ENCODE data around the gene HEMK1. TPM values are rescaled to one million over a fixed set of nuclear protein-coding genes. Genes with fewer than 3 reads are reported as not detected.

Gene HEMK1
- total and polyA plus RNA-seq, 3 experiments from 2014 or later, result 27.4 to 55.0 (median 51.8) TPM

GRCh38 chr3:50587806-50588758 is 18.8 kb downstream of the HEMK1 start:
- ChIA-PET POLR2A (interaction anchor here (0.7 to 5.3 kb wide), 5 partner anchors 13 to 24 kb away, joined by 3 to 56 read pairs (median 20); partner anchors contain the start of genes C3orf18 and CISH), CTCF (interaction anchor here (1.0 to 11.1 kb wide), 6 partner anchors 9 to 65 kb away, joined by 3 to 293 read pairs (median 32); partner anchors contain the start of genes C3orf18, CISH, HEMK1 and MAPKAPK3)
- Histone ChIP-seq H3K27me3 (ENCODE audit: insufficient read depth, low read length, poor library complexity, severe bottlenecking) (no peaks in the 10 kb centered on the region), H3K9me3 (ENCODE audit: low read length) (no peaks in the 10 kb centered on the region), H3K27ac (ENCODE audit: low read depth, low read length) (peak overlapping the region; percentile 29), H3K4me1 (ENCODE audit: insufficient read depth, low read length) (peaks cover 67% of the 10 kb centered on the region), H3K36me3 (ENCODE audit: insufficient read depth, low read length) (no peaks in the 10 kb centered on the region), H3K4me3 (ENCODE audit: low read length) (peak overlapping the region; percentile 9)
- H3K36me3 Mint-ChIP-seq, result peaks cover 0 to 12% (median 2%) of the 10 kb centered on the region in 3 donors
- peak overlapping the region; percentile 88 to 99 (median 94) for H3K27ac Mint-ChIP-seq
- peaks cover 54 to 72% (median 66%) of the 10 kb centered on the region in 3 donors for H3K4me1 Mint-ChIP-seq
- DNase-seq, result peak in 4 of 5 donors; percentile 60 to 81 (median 64)
- H3K27me3 Mint-ChIP-seq, result no peaks in the 10 kb centered on the region
- no peaks in the 10 kb centered on the region for H3K9me3 Mint-ChIP-seq
- H3K4me3 Mint-ChIP-seq, result peak overlapping the region; percentile 62 to 83 (median 72)

- H3K9me3 ChIP-seq (ENCODE audit: low read length), result no peaks in the 10 kb centered on the region
- H3K36me3 ChIP-seq (ENCODE audit: insufficient read depth, low read length), result no peaks in the 10 kb centered on the region
- Mint-ChIP-seq H3K27me3 (no peaks in the 10 kb centered on the region), H3K4me1 (peaks cover 53 to 75% (median 69%) of the 10 kb centered on the region in 3 donors), H3K27ac (peak overlapping the region; percentile 88 to 99 (median 94)), H3K9me3 (no peaks in the 10 kb centered on the region), H3K4me3 (peak overlapping the region; percentile 62 to 83 (median 72)), H3K36me3 (peaks cover 0 to 6% (median 0%) of the 10 kb centered on the region in 3 donors)
- H3K4me3 ChIP-seq (ENCODE audit: low read length), result peak overlapping the region; percentile 9
- H3K27me3 ChIP-seq (ENCODE audit: insufficient read depth, low read length, poor library complexity, severe bottlenecking), result no peaks in the 10 kb centered on the region
- POLR2A ChIA-PET, result interaction anchor here (0.7 to 5.3 kb wide), 5 partner anchors 13 to 24 kb away, joined by 3 to 56 read pairs (median 24); partner anchors contain the start of genes C3orf18 and CISH
- DNase-seq, result no peak
- peaks cover 74% of the 10 kb centered on the region for H3K4me1 ChIP-seq (ENCODE audit: insufficient read depth, low read length)
- peak overlapping the region; percentile 29 for H3K27ac ChIP-seq (ENCODE audit: low read depth, low read length)
- CTCF ChIA-PET, result interaction anchor here (1.0 to 11.1 kb wide), 7 partner anchors 8 to 64 kb away, joined by 3 to 293 read pairs (median 9); partner anchors contain the start of genes C3orf18, CISH, HEMK1 and MAPKAPK3
These were observed 19.6 kb downstream of the HEMK1 start for GRCh38 chr3:50588759-50589433.

- Histone ChIP-seq H3K4me3 (ENCODE audit: low read length) (peak overlapping the region; percentile 54), H3K27ac (ENCODE audit: low read depth, low read length) (peak overlapping the region; percentile 88), H3K27me3 (ENCODE audit: insufficient read depth, low read length, poor library complexity, severe bottlenecking) (no peaks in the 10 kb centered on the region), H3K9me3 (ENCODE audit: low read length) (no peaks in the 10 kb centered on the region), H3K36me3 (ENCODE audit: insufficient read depth, low read length) (no peaks in the 10 kb centered on the region), H3K4me1 (ENCODE audit: insufficient read depth, low read length) (peaks cover 84% of the 10 kb centered on the region)
- Mint-ChIP-seq H3K4me1 (peaks cover 55 to 87% (median 82%) of the 10 kb centered on the region in 3 donors), H3K4me3 (peak overlapping the region; percentile 18 to 84 (median 71)), H3K9me3 (no peaks in the 10 kb centered on the region), H3K36me3 (no peaks in the 10 kb centered on the region), H3K27me3 (no peaks in the 10 kb centered on the region), H3K27ac (peak overlapping the region; percentile 84 to 98 (median 93))
- POLR2A ChIA-PET, result interaction anchor here (0.6 to 5.3 kb wide), 8 partner anchors 10 to 471 kb away, joined by 3 to 56 read pairs (median 15); partner anchors contain the start of genes C3orf18, CISH and HEMK1
- DNase-seq, result no peak
- CTCF ChIA-PET, result interaction anchor here (1.0 to 11.1 kb wide), 9 partner anchors 9 to 796 kb away, joined by 3 to 293 read pairs (median 8); partner anchors contain the start of genes C3orf18, CISH, HEMK1 and MAPKAPK3
These were observed 21.9 kb downstream of the HEMK1 start for GRCh38 chr3:50591196-50591741.

- Mint-ChIP-seq H3K4me1 (peaks cover 50 to 78% (median 72%) of the 10 kb centered on the region in 3 donors), H3K27ac (peak overlapping the region; percentile 79 to 98 (median 92)), H3K4me3 (peak overlapping the region in 1 of 7 donors; percentile 36), H3K36me3 (no peaks in the 10 kb centered on the region), H3K27me3 (no peaks in the 10 kb centered on the region), H3K9me3 (no peaks in the 10 kb centered on the region)
- POLR2A ChIA-PET, result interaction anchor here (1.3 to 5.3 kb wide), 3 partner anchors 9 to 24 kb away, joined by 7 to 56 read pairs (median 10); partner anchors contain the start of gene HEMK1
- no peaks in the 10 kb centered on the region for H3K9me3 ChIP-seq (ENCODE audit: low read length)
- peaks cover 73% of the 10 kb centered on the region for H3K4me1 ChIP-seq (ENCODE audit: insufficient read depth, low read length)
- DNase-seq, result no peak
- H3K4me3 ChIP-seq (ENCODE audit: low read length), result no peak overlapping the region
- H3K36me3 ChIP-seq (ENCODE audit: insufficient read depth, low read length), result no peaks in the 10 kb centered on the region
- peak overlapping the region; percentile 43 for H3K27ac ChIP-seq (ENCODE audit: low read depth, low read length)
- CTCF ChIA-PET, result interaction anchor here (1.3 to 11.1 kb wide), 6 partner anchors 8 to 50 kb away, joined by 3 to 293 read pairs (median 33); partner anchors contain the start of genes C3orf18, CISH, HEMK1 and MAPKAPK3
- no peaks in the 10 kb centered on the region for H3K27me3 ChIP-seq (ENCODE audit: insufficient read depth, low read length, poor library complexity, severe bottlenecking)
These were observed 23.2 kb downstream of the HEMK1 start for GRCh38 chr3:50592568-50592967.

GRCh38 chr3:50594253-50594785 is 25.0 kb downstream of the HEMK1 start:
- no peak for DNase-seq
- ChIA-PET POLR2A (no interaction called here), CTCF (interaction anchor here (10.7 to 11.1 kb wide), 2 partner anchors 18 to 23 kb away, joined by 176 to 293 read pairs; partner anchors contain the start of genes C3orf18, CISH, HEMK1 and MAPKAPK3)
- Mint-ChIP-seq H3K27me3 (no peaks in the 10 kb centered on the region), H3K9me3 (no peaks in the 10 kb centered on the region), H3K36me3 (no peaks in the 10 kb centered on the region), H3K4me1 (peaks cover 37 to 75% (median 67%) of the 10 kb centered on the region in 3 donors), H3K27ac (peak overlapping the region in 6 of 8 donors; percentile 36 to 98 (median 65)), H3K4me3 (peak overlapping the region in 1 of 7 donors; percentile 6)
- H3K9me3 ChIP-seq (ENCODE audit: low read length), result no peaks in the 10 kb centered on the region
- no peak overlapping the region for H3K4me3 ChIP-seq (ENCODE audit: low read length)
- H3K4me1 ChIP-seq (ENCODE audit: insufficient read depth, low read length), result peaks cover 68% of the 10 kb centered on the region
- H3K27me3 ChIP-seq (ENCODE audit: insufficient read depth, low read length, poor library complexity, severe bottlenecking), result no peaks in the 10 kb centered on the region
- H3K36me3 ChIP-seq (ENCODE audit: insufficient read depth, low read length), result no peaks in the 10 kb centered on the region
- no peak overlapping the region for H3K27ac ChIP-seq (ENCODE audit: low read depth, low read length)

GRCh38 chr3:50599115-50599715 is 29.9 kb downstream of the HEMK1 start:
- Mint-ChIP-seq H3K27ac (peak overlapping the region; percentile 40 to 98 (median 71)), H3K4me3 (no peak overlapping the region), H3K36me3 (peaks cover 1 to 9% (median 8%) of the 10 kb centered on the region in 3 donors), H3K4me1 (peaks cover 58 to 83% (median 79%) of the 10 kb centered on the region in 3 donors), H3K27me3 (no peaks in the 10 kb centered on the region), H3K9me3 (no peaks in the 10 kb centered on the region)
- H3K27me3 ChIP-seq (ENCODE audit: insufficient read depth, low read length, poor library complexity, severe bottlenecking), result no peaks in the 10 kb centered on the region
- no peaks in the 10 kb centered on the region for H3K9me3 ChIP-seq (ENCODE audit: low read length)
- H3K36me3 ChIP-seq (ENCODE audit: insufficient read depth, low read length), result peaks cover 4% of the 10 kb centered on the region
- peaks cover 75% of the 10 kb centered on the region for H3K4me1 ChIP-seq (ENCODE audit: insufficient read depth, low read length)
- H3K4me3 ChIP-seq (ENCODE audit: low read length), result no peak overlapping the region
- CTCF ChIA-PET, result interaction anchor here (1.2 to 5.0 kb wide), 6 partner anchors 9 to 26 kb away, joined by 3 to 60 read pairs (median 8); partner anchors contain the start of gene CISH
- DNase-seq, result no peak
- POLR2A ChIA-PET, result interaction anchor here (5.7 kb wide), 1 partner anchor 11 kb away, joined by 35 read pairs; the partner anchor contains the start of gene CISH
- peak overlapping the region; percentile 84 for H3K27ac ChIP-seq (ENCODE audit: low read depth, low read length)

Measured in CD8-positive, alpha-beta memory T cell (primary cell).